Sigmoid colon (tissue), 7 donors: ENCODE measurements around the gene DNASE1L3. TPM values are rescaled to one million over a fixed set of nuclear protein-coding genes. Genes with fewer than 3 reads are reported as not detected.
A peak's percentile ranks its signal among the peaks of the same experiment; 100 is the strongest.
"Not testable (repeated sequence)": the region's sequence is repeated elsewhere in the genome, so short reads cannot be mapped to it uniquely, and the experiment has no call there.

Experiments used
- DNase-seq: peaks from one replicate; pipeline ENCODE4 v3.0.0-alpha.2; 2019
- H3K27ac ChIP-seq, 4 donors: fragments of 200-600 bp; sonication (generic); one replicate each; pipeline ENCODE4 v1.5.1; 2016 to 2019; ENCODE audit warnings: mild to moderate bottlenecking in 1 of 4
- H3K27me3 ChIP-seq, 3 donors: fragments of 200-600 bp; sonication (generic); one replicate each; pipeline ENCODE4 v1.5.1; 2019; ENCODE audit warnings: mild to moderate bottlenecking in 1 of 3
- H3K36me3 ChIP-seq, 4 donors: fragments of 200-600 bp; sonication (generic); one replicate each; pipeline ENCODE4 v1.5.1; 2016 to 2019
- H3K4me1 ChIP-seq, 4 donors: fragments of 200-600 bp; sonication (generic); one replicate each; pipeline ENCODE4 v1.5.1; 2017 to 2019
- H3K4me3 ChIP-seq, 4 donors: fragments of 200-600 bp; sonication (generic); one replicate each; pipeline ENCODE4 v1.5.1; 2017 to 2019; ENCODE audit warnings: mild to moderate bottlenecking in 2 of 4, moderate library complexity in 1 of 4
- H3K9me3 ChIP-seq, 4 donors: fragments of 200-600 bp in 3 of 4; sonication (generic) in 3 of 4; one replicate each; pipeline versions ENCODE4 v1.5.1 to v1.6.1; 2013 to 2019
- EP300 ChIP-seq, 4 donors: sonication (generic); formaldehyde crosslinking; IDR thresholded peaks; one replicate each; pipeline ENCODE4 v1.6.1; 2017; ENCODE audit warnings: antibody characterized with exemption in 4 of 4
- POLR2A ChIP-seq, 2 donors: fragments of 450-650 bp; IDR thresholded peaks; one replicate each; pipeline ENCODE4 v1.6.1; 2016; ENCODE audit warnings: antibody characterized with exemption in 2 of 2, mild to moderate bottlenecking in 2 of 2, moderate library complexity in 2 of 2
- POLR2AphosphoS5 ChIP-seq, 4 donors: sonication (generic); formaldehyde crosslinking; IDR thresholded peaks; one replicate each; pipeline ENCODE4 v1.6.1; 2017; ENCODE audit warnings: antibody characterized with exemption in 4 of 4
- WGBS, 2 donors: extraction: QIAGEN DNeasy Blood & Tissue Kit; methylation state at CpG; one replicate each; pipeline ENCODE4 v1.1.7; 2013; 5-methylcytosine and 5-hydroxymethylcytosine counted together
- intact Hi-C: fragments of 100-400 bp; cut with DNase I; formaldehyde crosslinking; loops from one replicate; pipeline ENCODE4 v1.15.1; 2023
- polyA plus RNA-seq, 3 donors: library from polyadenylated mRNA; stranded (reverse); fragments of 200-250 nt; gene quantifications; one replicate each; pipeline ENCODE4 v1.2.3, GENCODE V29; 2013
- total RNA-seq, 4 donors: library from RNA; depleted of rRNA; stranded (reverse); fragments of >200 nt; gene quantifications; one replicate each; pipeline ENCODE4 v1.1.0, GENCODE V29; 2016
- TF ChIP-seq, protein P1 (sequence below), 4 experiments: fragments of 450-650 bp in 3 of 4; fragments of 200-600 bp in 1 of 4; IDR thresholded peaks; one replicate each; pipeline ENCODE4 v1.5.1; 2016 to 2019; ENCODE audit warnings: antibody characterized with exemption in 4 of 4, mild to moderate bottlenecking in 3 of 4, moderate library complexity in 2 of 4
- donor health status: healthy with polysubstance abuse.
- donor health status: Bipolar disorder and iron deficiency.
- donor health status: healthy.

DNASE1L3 gene
- total and polyA plus RNA-seq, 7 donors = 0.27 to 69.8 (median 4.9) TPM; not detected in 1

DNA sequence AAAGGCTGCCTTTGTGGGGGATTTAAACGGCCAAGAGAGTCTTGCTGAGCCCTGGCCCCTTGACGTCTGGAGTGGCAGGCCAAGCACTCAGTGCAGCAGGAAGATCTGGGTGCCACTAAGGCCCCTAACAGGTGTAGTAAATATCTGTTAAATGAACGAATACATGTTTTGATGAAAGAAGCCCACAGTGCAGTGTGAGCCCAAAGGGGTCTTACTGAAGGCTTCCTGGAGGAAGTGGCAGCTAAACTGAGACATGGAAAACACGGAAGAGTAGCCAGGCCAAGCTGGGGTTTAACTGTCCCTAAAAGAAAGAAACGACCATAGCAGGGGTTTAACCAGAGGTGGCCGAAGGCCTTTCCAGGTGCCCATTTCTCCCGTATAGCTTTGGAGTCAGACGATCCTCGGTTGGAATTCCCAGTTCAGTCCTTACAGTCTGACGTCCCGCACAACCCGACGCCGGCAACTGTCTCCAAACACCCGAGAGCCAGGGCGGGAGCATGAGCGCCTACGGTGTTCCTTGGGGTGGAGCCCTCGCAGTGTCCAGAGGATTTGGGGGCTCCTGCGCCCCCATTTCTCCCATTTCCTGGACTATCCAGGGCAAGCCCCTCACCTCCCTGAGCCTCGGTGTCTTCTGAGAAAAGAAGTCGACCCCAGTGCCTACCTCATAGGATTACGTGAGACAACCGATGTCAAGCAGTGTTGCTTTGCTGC, 25.9 kb upstream of the DNASE1L3 start:
- Histone ChIP-seq H3K27me3 (no peaks in the 10 kb centered on the region), H3K36me3 (no peaks in the 10 kb centered on the region), H3K9me3 (no peaks in the 10 kb centered on the region), H3K4me3 (peak overlapping the region; percentile 64 to 96 (median 86)), H3K27ac (peak overlapping the region; percentile 81 to 91 (median 88)), H3K4me1 (peaks cover 0 to 35% (median 21%) of the 10 kb centered on the region in 4 donors)
- TF ChIP-seq POLR2AphosphoS5 (IDR thresholded peaks at IDR 0.05) (no peak), EP300 (IDR thresholded peaks at IDR 0.05) (no peak), POLR2A (IDR thresholded peaks at IDR 0.05) (no peak)
- TF ChIP-seq, protein P1, sequence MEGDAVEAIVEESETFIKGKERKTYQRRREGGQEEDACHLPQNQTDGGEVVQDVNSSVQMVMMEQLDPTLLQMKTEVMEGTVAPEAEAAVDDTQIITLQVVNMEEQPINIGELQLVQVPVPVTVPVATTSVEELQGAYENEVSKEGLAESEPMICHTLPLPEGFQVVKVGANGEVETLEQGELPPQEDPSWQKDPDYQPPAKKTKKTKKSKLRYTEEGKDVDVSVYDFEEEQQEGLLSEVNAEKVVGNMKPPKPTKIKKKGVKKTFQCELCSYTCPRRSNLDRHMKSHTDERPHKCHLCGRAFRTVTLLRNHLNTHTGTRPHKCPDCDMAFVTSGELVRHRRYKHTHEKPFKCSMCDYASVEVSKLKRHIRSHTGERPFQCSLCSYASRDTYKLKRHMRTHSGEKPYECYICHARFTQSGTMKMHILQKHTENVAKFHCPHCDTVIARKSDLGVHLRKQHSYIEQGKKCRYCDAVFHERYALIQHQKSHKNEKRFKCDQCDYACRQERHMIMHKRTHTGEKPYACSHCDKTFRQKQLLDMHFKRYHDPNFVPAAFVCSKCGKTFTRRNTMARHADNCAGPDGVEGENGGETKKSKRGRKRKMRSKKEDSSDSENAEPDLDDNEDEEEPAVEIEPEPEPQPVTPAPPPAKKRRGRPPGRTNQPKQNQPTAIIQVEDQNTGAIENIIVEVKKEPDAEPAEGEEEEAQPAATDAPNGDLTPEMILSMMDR (IDR thresholded peaks at IDR 0.05) = no peak
- WGBS, 2 donors = 14 to 17% methylated on average over 24 of the region's 24 CpGs
- intact Hi-C loops = loop anchor here (2.0 to 5.0 kb wide), 3 partner anchors 70 to 256 kb away; partner anchors contain the start of genes FLNB, HTD2, KCTD6 and RPP14
- peak; percentile 74 for DNase-seq

DNA sequence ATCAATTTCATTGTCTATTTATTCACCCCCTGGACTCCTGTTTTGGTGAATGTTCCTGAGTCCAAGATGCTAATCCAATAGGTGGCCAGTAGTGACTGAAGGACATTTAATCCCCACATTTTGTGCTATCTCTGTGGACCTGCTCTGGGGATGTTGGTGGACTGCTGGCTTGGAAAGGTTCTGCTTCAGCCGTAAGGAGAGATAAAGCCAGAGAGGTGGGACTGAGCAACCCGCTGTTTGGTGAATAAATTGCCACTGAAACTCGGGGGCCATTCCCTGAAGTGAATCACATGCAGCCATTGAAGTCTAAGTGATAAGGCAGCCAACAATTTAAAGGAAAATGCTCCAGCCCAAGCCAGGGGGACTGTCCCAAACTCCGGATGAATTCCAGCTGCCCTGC, 25.2 kb upstream of the DNASE1L3 start:
- DNase-seq = no peak
- Histone ChIP-seq H3K9me3 (no peaks in the 10 kb centered on the region), H3K27ac (no peak overlapping the region), H3K4me1 (peaks cover 0 to 33% (median 19%) of the 10 kb centered on the region in 4 donors), H3K27me3 (no peaks in the 10 kb centered on the region), H3K4me3 (no peak overlapping the region), H3K36me3 (no peaks in the 10 kb centered on the region)
- intact Hi-C loops = loop anchor here (2.0 to 5.0 kb wide), 3 partner anchors 71 to 256 kb away; partner anchors contain the start of genes FLNB, HTD2, KCTD6 and RPP14
- TF ChIP-seq POLR2AphosphoS5 (IDR thresholded peaks at IDR 0.05) (no peak), POLR2A (IDR thresholded peaks at IDR 0.05) (no peak), EP300 (IDR thresholded peaks at IDR 0.05) (no peak)
- TF ChIP-seq, protein P1 (IDR thresholded peaks at IDR 0.05) = no peak
- WGBS, 2 donors = 79 to 86% methylated on average over 4 of the region's 4 CpGs

GRCh38 chr3:58234516-58234931, 23.8 kb upstream of the DNASE1L3 start:
- Histone ChIP-seq H3K36me3 (no peaks in the 10 kb centered on the region), H3K4me3 (no peak overlapping the region), H3K27me3 (no peaks in the 10 kb centered on the region), H3K27ac (no peak overlapping the region), H3K4me1 (peaks cover 0 to 30% (median 19%) of the 10 kb centered on the region in 4 donors), H3K9me3 (no peaks in the 10 kb centered on the region)
- no peak for DNase-seq
- 35 to 53% methylated on average over 4 of the region's 4 CpGs for WGBS, 2 donors
- no peak for TF ChIP-seq POLR2AphosphoS5 (IDR thresholded peaks at IDR 0.05)
- intact Hi-C loops = loop anchor here (5.0 kb wide), 1 partner anchor 47 kb away; no protein-coding TSS in a partner anchor

DNA sequence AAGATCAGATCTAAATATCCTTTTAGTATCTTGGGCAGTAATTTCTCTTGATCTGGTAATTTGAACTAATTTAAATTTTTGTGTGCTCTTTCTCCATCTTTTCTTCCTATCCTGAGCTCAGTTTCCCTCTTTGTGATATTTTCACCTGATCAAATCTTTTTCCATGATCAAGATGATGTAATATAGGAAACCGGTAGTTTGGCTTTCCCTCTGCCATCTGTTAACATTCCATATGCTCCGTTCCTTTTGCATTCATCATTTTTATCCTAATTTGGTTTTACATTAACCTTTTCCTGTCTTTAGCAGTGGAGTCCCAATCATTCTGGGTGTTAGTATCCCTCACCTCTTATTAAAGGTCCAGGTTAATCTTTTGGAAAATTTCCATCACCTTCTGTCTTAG, 20.9 kb upstream of the DNASE1L3 start:
- Histone ChIP-seq H3K27me3 (no peaks in the 10 kb centered on the region), H3K36me3 (no peaks in the 10 kb centered on the region), H3K4me3 (no peak overlapping the region), H3K9me3 (no peaks in the 10 kb centered on the region), H3K27ac (peak overlapping the region in 1 of 4 donors; percentile 18), H3K4me1 (peaks cover 0 to 14% (median 4%) of the 10 kb centered on the region in 4 donors)
- no peak for TF ChIP-seq POLR2AphosphoS5 (IDR thresholded peaks at IDR 0.05)
- no peak for TF ChIP-seq POLR2A (IDR thresholded peaks at IDR 0.05)
- TF ChIP-seq, protein P1 (IDR thresholded peaks at IDR 0.05) = no peak
- TF ChIP-seq EP300 (IDR thresholded peaks at IDR 0.05) = no peak
- intact Hi-C loops = loop anchor here (5.0 kb wide), 1 partner anchor 44 kb away; no protein-coding TSS in a partner anchor
- 42 to 70% methylated on average over 2 of the region's 2 CpGs for WGBS, 2 donors
- DNase-seq = no peak

DNA sequence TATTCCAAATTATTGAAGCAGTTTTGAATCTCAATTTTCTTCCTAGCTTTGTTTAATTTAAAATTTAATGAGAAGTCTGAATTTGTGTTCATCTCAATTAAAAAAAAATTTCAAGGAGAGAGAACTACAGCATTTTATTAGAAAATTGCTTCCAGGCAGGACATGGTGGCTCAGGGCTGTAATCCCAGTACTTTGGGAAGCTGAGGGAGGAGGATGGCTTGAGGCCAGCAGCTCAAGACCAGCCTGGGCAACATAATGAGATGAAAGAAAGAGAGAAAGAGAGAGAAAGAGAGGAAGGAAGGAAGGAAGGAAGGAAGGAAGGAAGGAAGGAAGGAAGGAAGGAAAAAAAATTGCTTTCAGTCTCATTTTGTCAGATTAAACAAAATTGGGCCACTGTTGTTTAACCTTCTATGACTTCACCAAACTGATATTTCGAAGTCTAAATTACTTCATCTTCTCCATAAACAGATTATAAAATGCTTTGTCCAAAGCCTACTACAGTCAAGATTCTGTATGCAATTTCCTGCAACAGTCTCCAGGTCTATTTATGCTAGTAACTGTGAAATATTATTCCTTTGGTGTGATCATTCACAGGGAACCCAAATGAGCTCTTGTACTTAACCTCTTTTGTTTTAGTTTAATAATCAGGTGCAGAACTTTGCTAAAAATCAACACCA, 20.2 kb upstream of the DNASE1L3 start:
- intact Hi-C loops = loop anchor here (5.0 kb wide), 1 partner anchor 44 kb away; no protein-coding TSS in a partner anchor
- Histone ChIP-seq H3K4me1 (peaks cover 0 to 8% (median 0%) of the 10 kb centered on the region in 4 donors), H3K27ac (peak overlapping the region in 1 of 4 donors; percentile 18), H3K36me3 (no peaks in the 10 kb centered on the region), H3K9me3 (no peaks in the 10 kb centered on the region), H3K4me3 (no peak overlapping the region), H3K27me3 (no peaks in the 10 kb centered on the region)
- no peak for TF ChIP-seq POLR2AphosphoS5 (IDR thresholded peaks at IDR 0.05)
- no peak for TF ChIP-seq EP300 (IDR thresholded peaks at IDR 0.05)
- TF ChIP-seq, protein P1 (IDR thresholded peaks at IDR 0.05) = no peak
- TF ChIP-seq POLR2A (IDR thresholded peaks at IDR 0.05) = no peak
- WGBS, 2 donors = 0 to 16% methylated on average over 1 of the region's 1 CpG
- no peak for DNase-seq

DNA sequence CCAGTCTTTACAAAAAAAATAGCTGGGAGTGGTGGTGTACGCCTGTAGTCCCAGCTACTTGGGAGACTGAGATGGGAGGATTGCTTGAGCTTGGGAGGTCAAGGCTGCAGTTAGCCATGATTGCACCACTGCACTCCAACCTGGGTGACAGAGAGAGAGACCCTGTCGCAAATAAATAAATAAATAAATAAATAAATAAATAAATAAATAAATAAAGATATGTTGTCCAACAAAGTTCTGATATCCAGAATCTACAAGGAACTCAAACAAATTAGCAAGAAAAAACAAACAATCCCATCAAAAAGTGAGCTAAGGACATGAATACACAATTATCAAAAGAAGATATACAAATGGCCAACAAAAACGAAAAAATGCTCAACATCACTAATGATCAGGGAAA, 17.2 kb upstream of the DNASE1L3 start:
- intact Hi-C loops, H3K9me3 ChIP-seq, H3K27ac ChIP-seq, H3K4me3 ChIP-seq, H3K4me1 ChIP-seq, DNase-seq, H3K36me3 ChIP-seq, H3K27me3 ChIP-seq: not testable (repeated sequence)
- WGBS, 2 donors = 89 to 93% methylated on average over 3 of the region's 3 CpGs
